Activated T-cell treated with anti-CD3 and anti-CD28 coated beads, Interleukin-2, amount 50 U/mL, for 48 hours (primary cell): Measurements from ENCODE around the gene CLPTM1L.

ENCODE experiments used
- DNase-seq, 2 experiments: peaks; one replicate each; pipeline ENCODE4 v3.0.0-alpha.2; 2020

The CLPTM1L gene

GRCh38 chr5:1344975-1345838 lies at the start of gene CLPTM1L:
Gene CLPTM1L (minus strand): TSS chr5:1345099. CDS start chr5:1344841, 258 bp downstream.
- DNase-seq, result peak; percentile 87 to 91

- DNase-seq, result no peak
Observed at GRCh38 chr5:1393571-1394501, 48.9 kb upstream of the CLPTM1L start.

- no peak for DNase-seq
Observed at GRCh38 chr5:1392801-1393565, 48.1 kb upstream of the CLPTM1L start.

GRCh38 chr5:1392261-1392660 lies 47.4 kb upstream of the CLPTM1L start:
- no peak for DNase-seq

- DNase-seq, result no peak
Observed at GRCh38 chr5:1391691-1392090, 46.8 kb upstream of the CLPTM1L start.

- DNase-seq, result no peak
Observed at GRCh38 chr5:1390861-1391600, 46.1 kb upstream of the CLPTM1L start.

GRCh38 chr5:1390333-1390732 lies 45.4 kb upstream of the CLPTM1L start:
- DNase-seq, result no peak

GRCh38 chr5:1388383-1388967 lies 43.6 kb upstream of the CLPTM1L start:
- DNase-seq, result no peak

GRCh38 chr5:1387876-1388275 lies 43.0 kb upstream of the CLPTM1L start:
- no peak for DNase-seq

GRCh38 chr5:1387059-1387755 lies 42.3 kb upstream of the CLPTM1L start:
- no peak for DNase-seq

GRCh38 chr5:1386274-1386717 lies 41.4 kb upstream of the CLPTM1L start:
- DNase-seq, result peak; percentile 67 to 75

- peak; percentile 87 to 91 for DNase-seq
Observed at GRCh38 chr5:1385395-1386273, 40.7 kb upstream of the CLPTM1L start.

GRCh38 chr5:1384521-1384920 lies 39.6 kb upstream of the CLPTM1L start:
- no peak for DNase-seq

- DNase-seq, result no peak
Observed at GRCh38 chr5:1383886-1384401, 39.0 kb upstream of the CLPTM1L start.

GRCh38 chr5:1383344-1383743 lies 38.4 kb upstream of the CLPTM1L start:
- DNase-seq, result no peak

GRCh38 chr5:1382248-1382700 lies 37.4 kb upstream of the CLPTM1L start:
- no peak for DNase-seq

GRCh38 chr5:1381370-1382247 lies 36.7 kb upstream of the CLPTM1L start:
- no peak for DNase-seq

- no peak for DNase-seq
Observed at GRCh38 chr5:1380910-1381309, 36.0 kb upstream of the CLPTM1L start.
